Sigmoid colon (tissue), 7 donors: Measurements from ENCODE around the gene SPDYE9. TPM values are rescaled to one million over a fixed set of nuclear protein-coding genes. Genes with fewer than 3 reads are reported as not detected.
"Not testable (repeated sequence)": the region's sequence is repeated elsewhere in the genome, so short reads cannot be mapped to it uniquely, and the experiment has no call there.

Experiments used
- DNase-seq: peaks from one replicate; pipeline ENCODE4 v3.0.0-alpha.2; 2019
- H3K27ac ChIP-seq, 4 donors: fragments of 200-600 bp; sonication (generic); one replicate each; pipeline ENCODE4 v1.5.1; 2016 to 2019; ENCODE audit warnings: mild to moderate bottlenecking in 1 of 4
- H3K27me3 ChIP-seq, 3 donors: fragments of 200-600 bp; sonication (generic); one replicate each; pipeline ENCODE4 v1.5.1; 2019; ENCODE audit warnings: mild to moderate bottlenecking in 1 of 3
- H3K36me3 ChIP-seq, 4 donors: fragments of 200-600 bp; sonication (generic); one replicate each; pipeline ENCODE4 v1.5.1; 2016 to 2019
- H3K4me1 ChIP-seq, 4 donors: fragments of 200-600 bp; sonication (generic); one replicate each; pipeline ENCODE4 v1.5.1; 2017 to 2019
- H3K4me3 ChIP-seq, 4 donors: fragments of 200-600 bp; sonication (generic); one replicate each; pipeline ENCODE4 v1.5.1; 2017 to 2019; ENCODE audit warnings: mild to moderate bottlenecking in 2 of 4, moderate library complexity in 1 of 4
- H3K9me3 ChIP-seq, 4 donors: fragments of 200-600 bp in 3 of 4; sonication (generic) in 3 of 4; one replicate each; pipeline versions ENCODE4 v1.5.1 to v1.6.1; 2013 to 2019
- WGBS, 2 donors: extraction: QIAGEN DNeasy Blood & Tissue Kit; methylation state at CpG; one replicate each; pipeline ENCODE4 v1.1.7; 2013; 5-methylcytosine and 5-hydroxymethylcytosine counted together
- intact Hi-C: fragments of 100-400 bp; cut with DNase I; formaldehyde crosslinking; loops from one replicate; pipeline ENCODE4 v1.15.1; 2023
- polyA plus RNA-seq, 3 donors: library from polyadenylated mRNA; stranded (reverse); fragments of 200-250 nt; gene quantifications; one replicate each; pipeline ENCODE4 v1.2.3, GENCODE V29; 2013
- small RNA-seq, 3 donors: library from RNA; depleted of rRNA; stranded (forward); fragments of <200 nt; gene quantifications; one replicate each; pipeline ENCODE3, GENCODE V24; 2016
- total RNA-seq, 4 donors: library from RNA; depleted of rRNA; stranded (reverse); fragments of >200 nt; gene quantifications; one replicate each; pipeline ENCODE4 v1.1.0, GENCODE V29; 2016
- donor health status: healthy with polysubstance abuse.
- donor health status: Bipolar disorder and iron deficiency.
- donor health status: healthy.

The SPDYE9 gene, protein sequence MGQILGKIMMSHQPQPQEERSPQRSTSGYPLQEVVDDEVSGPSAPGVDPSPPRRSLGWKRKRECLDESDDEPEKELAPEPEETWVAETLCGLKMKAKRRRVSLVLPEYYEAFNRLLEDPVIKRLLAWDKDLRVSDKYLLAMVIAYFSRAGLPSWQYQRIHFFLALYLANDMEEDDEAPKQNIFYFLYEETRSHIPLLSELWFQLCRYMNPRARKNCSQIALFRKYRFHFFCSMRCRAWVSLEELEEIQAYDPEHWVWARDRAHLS
- not detected for total RNA-seq
- not detected for polyA plus RNA-seq

DNA sequence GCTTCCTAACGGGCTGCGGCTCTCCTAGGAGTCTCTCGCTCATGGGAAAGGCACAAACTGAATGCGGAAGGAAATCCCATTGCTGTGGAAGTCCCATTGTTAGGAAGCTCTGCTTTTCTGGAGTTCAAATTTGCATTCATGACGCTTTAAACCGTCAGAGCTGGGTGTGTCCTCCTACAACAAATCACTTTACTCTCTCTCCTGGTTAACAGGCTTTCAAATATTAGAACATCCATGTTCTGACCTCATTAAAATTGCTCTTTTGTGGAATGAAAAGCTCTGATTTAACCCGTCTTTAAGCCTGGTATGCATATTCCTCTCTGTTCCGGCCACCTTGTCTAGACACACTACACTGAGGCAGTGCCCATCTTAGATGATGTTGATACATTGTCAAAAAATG lies at the start of gene SPDYE9:
SPDYE9 (minus strand) TSS at position 101 of the 400 bp plus-strand sequence. CDS start 1,800 bp downstream, outside the sequence.
- H3K4me3 ChIP-seq, H3K27me3 ChIP-seq, H3K9me3 ChIP-seq, intact Hi-C loops, H3K4me1 ChIP-seq, DNase-seq, H3K36me3 ChIP-seq, H3K27ac ChIP-seq: not testable (repeated sequence)
- WGBS, 2 donors, result no CpG with 5 or more reads among the region's 8 CpGs

DNA sequence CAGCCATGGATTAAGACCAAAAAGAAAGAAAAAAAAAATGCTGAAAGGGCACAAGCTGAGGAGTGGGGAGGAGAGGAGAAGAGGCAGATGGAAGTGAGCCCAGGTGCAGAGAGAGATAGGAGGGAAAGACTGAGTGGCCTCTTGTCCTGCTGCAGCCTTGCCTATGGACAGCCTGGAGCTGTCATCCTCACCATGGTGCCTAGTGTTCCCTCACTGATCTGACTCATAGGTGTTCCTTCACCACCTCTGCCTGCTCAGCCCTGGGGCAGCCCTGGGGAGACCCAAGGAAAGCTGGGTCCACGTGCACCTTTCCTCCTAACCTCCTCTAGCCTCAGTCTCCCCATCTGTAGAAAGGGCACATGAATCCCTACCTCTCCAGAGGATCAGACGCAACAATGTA lies 49.0 kb upstream of the SPDYE9 start:
- H3K27me3 ChIP-seq, intact Hi-C loops, H3K4me3 ChIP-seq, H3K27ac ChIP-seq, H3K4me1 ChIP-seq, H3K36me3 ChIP-seq, H3K9me3 ChIP-seq, DNase-seq: not testable (repeated sequence)
- no CpG with 5 or more reads among the region's 2 CpGs for WGBS, 2 donors

DNA sequence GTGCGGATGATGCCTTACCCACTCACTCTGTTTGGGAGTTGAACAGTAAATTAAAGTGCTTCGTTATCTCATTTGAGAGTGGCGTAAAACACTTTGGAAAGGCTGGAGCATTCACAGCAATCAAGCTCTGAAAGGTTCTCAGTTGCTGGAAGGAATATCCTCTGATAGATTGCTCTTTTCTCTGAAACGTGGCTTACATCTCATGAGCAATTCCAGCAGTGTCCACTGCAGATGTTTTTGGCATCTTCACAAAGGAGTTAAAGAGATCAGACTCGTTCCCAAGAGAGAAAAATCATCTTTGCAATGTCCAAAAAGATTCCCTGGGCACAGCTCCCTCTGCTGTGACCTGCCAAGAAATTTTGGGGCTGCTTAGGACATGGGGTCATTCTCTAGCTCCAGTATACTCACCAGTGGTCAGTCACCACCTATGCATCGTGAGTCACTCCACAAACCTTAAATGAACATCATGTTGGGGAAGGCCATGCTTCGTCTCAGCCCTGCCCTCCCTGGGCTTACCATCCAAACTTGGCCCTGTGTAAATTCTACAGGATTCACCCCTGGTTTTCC lies 46.9 kb upstream of the SPDYE9 start:
- H3K27ac ChIP-seq, H3K27me3 ChIP-seq, H3K9me3 ChIP-seq, H3K4me3 ChIP-seq, DNase-seq, H3K36me3 ChIP-seq, H3K4me1 ChIP-seq, intact Hi-C loops: not testable (repeated sequence)
- WGBS, 2 donors, result 91 to 100% methylated on average over 3 of the region's 7 CpGs

DNA sequence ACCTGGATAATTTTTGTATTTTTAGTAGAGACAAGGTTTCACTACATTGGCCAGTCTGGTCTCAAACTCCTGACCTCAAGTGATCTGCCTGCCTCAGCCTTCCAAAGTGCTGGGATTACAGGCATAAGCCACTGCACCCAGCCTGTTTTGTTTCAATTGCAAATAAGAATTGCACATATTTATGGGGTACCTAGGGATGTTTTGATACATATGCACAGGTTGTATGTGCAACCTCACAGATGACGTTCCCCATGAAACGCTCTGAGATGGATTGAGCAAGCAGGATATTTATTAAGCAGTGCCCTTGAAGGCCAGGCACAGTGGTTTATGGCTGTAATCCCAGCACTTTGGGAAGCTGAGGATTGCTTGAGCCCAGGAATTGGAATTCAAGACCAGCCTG lies 44.8 kb upstream of the SPDYE9 start:
- intact Hi-C loops, H3K9me3 ChIP-seq, DNase-seq, H3K36me3 ChIP-seq, H3K4me1 ChIP-seq, H3K4me3 ChIP-seq, H3K27me3 ChIP-seq, H3K27ac ChIP-seq: not testable (repeated sequence)
- WGBS, 2 donors, result no CpG with 5 or more reads among the region's 2 CpGs

DNA sequence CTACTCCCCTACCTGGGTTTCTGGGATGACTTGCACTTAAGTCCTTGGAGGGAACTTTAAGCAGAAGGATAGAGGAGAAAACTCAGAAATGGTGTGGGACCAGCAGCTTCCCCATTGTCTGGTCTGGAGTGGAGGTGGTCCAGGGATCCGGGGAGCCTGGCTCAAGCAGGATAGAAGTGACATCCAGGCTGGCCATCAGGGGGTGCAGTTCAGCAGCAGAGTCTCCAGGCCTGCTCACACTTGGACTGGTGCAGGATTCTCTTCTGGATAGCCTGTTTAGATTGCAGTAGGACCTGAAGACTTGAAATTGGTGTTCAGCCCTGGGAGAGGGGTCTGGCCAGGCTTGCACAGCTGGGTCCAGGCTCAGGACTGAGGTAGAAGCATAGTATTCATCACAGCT lies 38.3 kb upstream of the SPDYE9 start:
- H3K27ac ChIP-seq, intact Hi-C loops, H3K4me1 ChIP-seq, H3K9me3 ChIP-seq, H3K4me3 ChIP-seq, H3K27me3 ChIP-seq, DNase-seq, H3K36me3 ChIP-seq: not testable (repeated sequence)
- no CpG with 5 or more reads among the region's 1 CpG for WGBS, 2 donors

DNA sequence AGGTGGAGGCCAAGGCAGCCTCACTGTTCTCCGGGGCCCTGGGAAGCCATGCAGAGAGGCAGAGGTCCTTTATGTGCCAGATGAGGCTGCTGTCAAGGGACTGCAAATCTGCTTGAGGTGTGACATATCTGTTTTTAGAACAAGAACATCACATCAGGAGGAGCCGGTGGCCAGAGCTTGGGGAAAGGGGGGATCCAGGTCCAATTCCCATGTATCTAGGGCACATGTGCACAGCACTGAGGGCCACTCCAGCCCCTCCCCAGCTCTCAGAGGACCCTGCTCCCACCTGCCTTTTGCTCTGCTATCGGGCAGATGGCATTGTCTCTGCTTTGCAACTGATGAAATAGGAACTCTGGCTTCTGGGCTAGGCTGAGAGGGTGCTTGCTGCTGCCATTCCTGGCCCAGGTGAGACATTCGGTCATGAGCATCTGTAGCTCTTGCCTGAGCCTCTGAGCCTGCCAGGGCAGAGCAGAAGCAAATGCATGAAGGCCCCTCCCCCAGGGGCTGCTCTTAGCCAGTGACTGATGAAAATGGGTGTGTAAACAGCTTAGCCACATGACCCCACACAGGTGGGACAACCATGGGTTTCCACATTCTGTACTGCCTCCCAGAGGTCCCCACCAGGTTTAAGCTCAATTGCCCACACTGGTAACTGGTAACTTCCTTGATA lies 37.1 kb upstream of the SPDYE9 start:
- intact Hi-C loops, H3K27me3 ChIP-seq, H3K9me3 ChIP-seq, H3K4me1 ChIP-seq, H3K27ac ChIP-seq, H3K4me3 ChIP-seq, H3K36me3 ChIP-seq: not testable (repeated sequence)
- 82% methylated on average over 2 to 3 of the region's 4 CpGs for WGBS, 2 donors
- peak; percentile 19 for DNase-seq

DNA sequence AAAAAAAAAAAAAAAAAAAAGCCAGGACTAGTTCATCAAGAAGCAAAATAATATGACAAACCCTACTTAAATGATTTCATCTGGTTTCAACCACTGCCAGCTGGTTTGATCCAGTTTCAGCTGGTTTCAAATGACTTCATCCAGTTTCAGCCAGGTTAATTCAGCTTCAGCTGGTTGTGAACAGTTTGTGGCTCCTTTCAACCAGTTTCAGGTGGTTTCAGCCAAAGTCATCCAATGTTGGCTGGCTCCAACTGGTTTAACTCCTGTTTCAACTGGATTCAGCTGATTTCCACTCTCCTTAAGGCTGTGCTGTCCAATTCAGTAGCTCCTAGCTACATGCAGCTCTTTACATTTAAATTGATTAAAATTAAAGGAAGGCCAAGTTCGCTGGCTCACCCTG lies 32.3 kb upstream of the SPDYE9 start:
- H3K36me3 ChIP-seq, H3K4me1 ChIP-seq, H3K4me3 ChIP-seq, intact Hi-C loops, DNase-seq, H3K9me3 ChIP-seq, H3K27ac ChIP-seq, H3K27me3 ChIP-seq: not testable (repeated sequence)
- WGBS, 2 donors, result no CpG with 5 or more reads among the region's 1 CpG

DNA sequence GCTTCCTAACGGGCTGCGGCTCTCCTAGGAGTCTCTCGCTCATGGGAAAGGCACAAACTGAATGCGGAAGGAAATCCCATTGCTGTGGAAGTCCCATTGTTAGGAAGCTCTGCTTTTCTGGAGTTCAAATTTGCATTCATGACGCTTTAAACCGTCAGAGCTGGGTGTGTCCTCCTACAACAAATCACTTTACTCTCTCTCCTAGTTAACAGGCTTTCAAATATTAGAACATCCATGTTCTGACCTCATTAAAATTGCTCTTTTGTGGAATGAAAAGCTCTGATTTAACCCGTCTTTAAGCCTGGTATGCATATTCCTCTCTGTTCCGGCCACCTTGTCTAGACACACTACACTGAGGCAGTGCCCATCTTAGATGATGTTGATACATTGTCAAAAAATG lies 28.0 kb downstream of the SPDYE9 start, which contains the start of gene SPDYE11:
SPDYE11 (minus strand) TSS at position 101 of the 400 bp plus-strand sequence. CDS start 1,800 bp downstream, outside the sequence.
- no CpG with 5 or more reads among the region's 8 CpGs for WGBS, 2 donors
- H3K27ac ChIP-seq, H3K4me1 ChIP-seq, H3K36me3 ChIP-seq, H3K4me3 ChIP-seq, DNase-seq, H3K27me3 ChIP-seq, H3K9me3 ChIP-seq, intact Hi-C loops: not testable (repeated sequence)

DNA sequence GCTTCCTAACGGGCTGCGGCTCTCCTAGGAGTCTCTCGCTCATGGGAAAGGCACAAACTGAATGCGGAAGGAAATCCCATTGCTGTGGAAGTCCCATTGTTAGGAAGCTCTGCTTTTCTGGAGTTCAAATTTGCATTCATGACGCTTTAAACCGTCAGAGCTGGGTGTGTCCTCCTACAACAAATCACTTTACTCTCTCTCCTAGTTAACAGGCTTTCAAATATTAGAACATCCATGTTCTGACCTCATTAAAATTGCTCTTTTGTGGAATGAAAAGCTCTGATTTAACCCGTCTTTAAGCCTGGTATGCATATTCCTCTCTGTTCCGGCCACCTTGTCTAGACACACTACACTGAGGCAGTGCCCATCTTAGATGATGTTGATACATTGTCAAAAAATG lies 56.2 kb downstream of the SPDYE9 start, which contains the start of gene SPDYE8:
SPDYE8 (minus strand) TSS at position 101 of the 400 bp plus-strand sequence. CDS start 1,800 bp downstream, outside the sequence.
- H3K4me3 ChIP-seq, H3K9me3 ChIP-seq, H3K27ac ChIP-seq, intact Hi-C loops, H3K4me1 ChIP-seq, H3K36me3 ChIP-seq, H3K27me3 ChIP-seq, DNase-seq: not testable (repeated sequence)
- WGBS, 2 donors, result no CpG with 5 or more reads among the region's 8 CpGs

Small RNA genes lying within 50 kb of the gene (small RNA-seq; reads per million reads assigned to genes)
- 0 reads per million in 3 donors for gene RF00019

Other genes with a start within 250 kb of the SPDYE9 start
- gene POM121, start 160.9 kb downstream of the SPDYE9 start, total RNA-seq, result 10 to 100 TPM in 3 of 4 donors, 1 to 10 TPM in 1; 8.2 to 16.6 (median 12.0) TPM
- 10 to 100 TPM in 1 of 3 donors, 1 to 10 TPM in 2; 7.2 to 24.8 (median 8.8) TPM for gene POM121, start 160.9 kb downstream of the SPDYE9 start, polyA plus RNA-seq
- gene TRIM74, start 116.6 kb downstream of the SPDYE9 start, total RNA-seq, result not detected
- gene TRIM74, start 116.6 kb downstream of the SPDYE9 start, polyA plus RNA-seq, result under 1 TPM in 1 of 3 donors, not detected in 2; 0.38 TPM
- not detected for gene SPDYE8, start 56.3 kb downstream of the SPDYE9 start, total RNA-seq
- not detected for gene SPDYE8, start 56.3 kb downstream of the SPDYE9 start, polyA plus RNA-seq
- gene SPDYE11, start 28.1 kb downstream of the SPDYE9 start, total RNA-seq, result not detected
- not detected for gene SPDYE11, start 28.1 kb downstream of the SPDYE9 start, polyA plus RNA-seq
- 10 to 100 TPM; 21.6 to 25.7 (median 23.3) TPM for gene NSUN5, start 222.8 kb upstream of the SPDYE9 start, total RNA-seq
- 10 to 100 TPM; 13.8 to 35.6 (median 16.6) TPM for gene NSUN5, start 222.8 kb upstream of the SPDYE9 start, polyA plus RNA-seq
- under 1 TPM in 2 of 4 donors, not detected in 2; 0.54 to 0.71 TPM for gene TRIM50, start 242.0 kb upstream of the SPDYE9 start, total RNA-seq
- 1 to 10 TPM in 1 of 3 donors, under 1 TPM in 2; 0.07 to 3.0 (median 0.69) TPM for gene TRIM50, start 242.0 kb upstream of the SPDYE9 start, polyA plus RNA-seq
- gene FKBP6, start 242.1 kb upstream of the SPDYE9 start, total RNA-seq, result not detected
- not detected for gene FKBP6, start 242.1 kb upstream of the SPDYE9 start, polyA plus RNA-seq